ENCODE measurements around the gene PRKCB.

- TF ChIP-seq ZFP41 (tag by site-specific recombination; IDR thresholded peaks at IDR 0.05; ENCODE audit: borderline replicate concordance) = no peak
- TF ChIP-seq, protein P1, sequence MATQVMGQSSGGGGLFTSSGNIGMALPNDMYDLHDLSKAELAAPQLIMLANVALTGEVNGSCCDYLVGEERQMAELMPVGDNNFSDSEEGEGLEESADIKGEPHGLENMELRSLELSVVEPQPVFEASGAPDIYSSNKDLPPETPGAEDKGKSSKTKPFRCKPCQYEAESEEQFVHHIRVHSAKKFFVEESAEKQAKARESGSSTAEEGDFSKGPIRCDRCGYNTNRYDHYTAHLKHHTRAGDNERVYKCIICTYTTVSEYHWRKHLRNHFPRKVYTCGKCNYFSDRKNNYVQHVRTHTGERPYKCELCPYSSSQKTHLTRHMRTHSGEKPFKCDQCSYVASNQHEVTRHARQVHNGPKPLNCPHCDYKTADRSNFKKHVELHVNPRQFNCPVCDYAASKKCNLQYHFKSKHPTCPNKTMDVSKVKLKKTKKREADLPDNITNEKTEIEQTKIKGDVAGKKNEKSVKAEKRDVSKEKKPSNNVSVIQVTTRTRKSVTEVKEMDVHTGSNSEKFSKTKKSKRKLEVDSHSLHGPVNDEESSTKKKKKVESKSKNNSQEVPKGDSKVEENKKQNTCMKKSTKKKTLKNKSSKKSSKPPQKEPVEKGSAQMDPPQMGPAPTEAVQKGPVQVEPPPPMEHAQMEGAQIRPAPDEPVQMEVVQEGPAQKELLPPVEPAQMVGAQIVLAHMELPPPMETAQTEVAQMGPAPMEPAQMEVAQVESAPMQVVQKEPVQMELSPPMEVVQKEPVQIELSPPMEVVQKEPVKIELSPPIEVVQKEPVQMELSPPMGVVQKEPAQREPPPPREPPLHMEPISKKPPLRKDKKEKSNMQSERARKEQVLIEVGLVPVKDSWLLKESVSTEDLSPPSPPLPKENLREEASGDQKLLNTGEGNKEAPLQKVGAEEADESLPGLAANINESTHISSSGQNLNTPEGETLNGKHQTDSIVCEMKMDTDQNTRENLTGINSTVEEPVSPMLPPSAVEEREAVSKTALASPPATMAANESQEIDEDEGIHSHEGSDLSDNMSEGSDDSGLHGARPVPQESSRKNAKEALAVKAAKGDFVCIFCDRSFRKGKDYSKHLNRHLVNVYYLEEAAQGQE (tag by site-specific recombination; IDR thresholded peaks at IDR 0.05) = no peak
- peak; percentile 50; the same call in 1 of the 2 replicates for TF ChIP-seq YY1 (tag by site-specific recombination; IDR thresholded peaks at IDR 0.05)
- TF ChIP-seq, protein P2, sequence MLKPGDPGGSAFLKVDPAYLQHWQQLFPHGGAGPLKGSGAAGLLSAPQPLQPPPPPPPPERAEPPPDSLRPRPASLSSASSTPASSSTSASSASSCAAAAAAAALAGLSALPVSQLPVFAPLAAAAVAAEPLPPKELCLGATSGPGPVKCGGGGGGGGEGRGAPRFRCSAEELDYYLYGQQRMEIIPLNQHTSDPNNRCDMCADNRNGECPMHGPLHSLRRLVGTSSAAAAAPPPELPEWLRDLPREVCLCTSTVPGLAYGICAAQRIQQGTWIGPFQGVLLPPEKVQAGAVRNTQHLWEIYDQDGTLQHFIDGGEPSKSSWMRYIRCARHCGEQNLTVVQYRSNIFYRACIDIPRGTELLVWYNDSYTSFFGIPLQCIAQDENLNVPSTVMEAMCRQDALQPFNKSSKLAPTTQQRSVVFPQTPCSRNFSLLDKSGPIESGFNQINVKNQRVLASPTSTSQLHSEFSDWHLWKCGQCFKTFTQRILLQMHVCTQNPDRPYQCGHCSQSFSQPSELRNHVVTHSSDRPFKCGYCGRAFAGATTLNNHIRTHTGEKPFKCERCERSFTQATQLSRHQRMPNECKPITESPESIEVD (tag by site-specific recombination; IDR thresholded peaks at IDR 0.05) = no peak
- TF ChIP-seq ZNF704 (tag by site-specific recombination; IDR thresholded peaks at IDR 0.05) = no peak
- TF ChIP-seq, protein P3, sequence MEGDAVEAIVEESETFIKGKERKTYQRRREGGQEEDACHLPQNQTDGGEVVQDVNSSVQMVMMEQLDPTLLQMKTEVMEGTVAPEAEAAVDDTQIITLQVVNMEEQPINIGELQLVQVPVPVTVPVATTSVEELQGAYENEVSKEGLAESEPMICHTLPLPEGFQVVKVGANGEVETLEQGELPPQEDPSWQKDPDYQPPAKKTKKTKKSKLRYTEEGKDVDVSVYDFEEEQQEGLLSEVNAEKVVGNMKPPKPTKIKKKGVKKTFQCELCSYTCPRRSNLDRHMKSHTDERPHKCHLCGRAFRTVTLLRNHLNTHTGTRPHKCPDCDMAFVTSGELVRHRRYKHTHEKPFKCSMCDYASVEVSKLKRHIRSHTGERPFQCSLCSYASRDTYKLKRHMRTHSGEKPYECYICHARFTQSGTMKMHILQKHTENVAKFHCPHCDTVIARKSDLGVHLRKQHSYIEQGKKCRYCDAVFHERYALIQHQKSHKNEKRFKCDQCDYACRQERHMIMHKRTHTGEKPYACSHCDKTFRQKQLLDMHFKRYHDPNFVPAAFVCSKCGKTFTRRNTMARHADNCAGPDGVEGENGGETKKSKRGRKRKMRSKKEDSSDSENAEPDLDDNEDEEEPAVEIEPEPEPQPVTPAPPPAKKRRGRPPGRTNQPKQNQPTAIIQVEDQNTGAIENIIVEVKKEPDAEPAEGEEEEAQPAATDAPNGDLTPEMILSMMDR (tag by site-specific recombination; IDR thresholded peaks at IDR 0.05) = no peak
- no peak for TF ChIP-seq ZNF248 (tag by site-specific recombination; IDR thresholded peaks at IDR 0.05)
- no peak for TF ChIP-seq ZNF175 (tag by site-specific recombination; IDR thresholded peaks at IDR 0.05)
- no peak for TF ChIP-seq TRIM28 (IDR thresholded peaks at IDR 0.05; ENCODE audit: borderline replicate concordance, low read length)
- TF ChIP-seq WT1 (tag by site-specific recombination; IDR thresholded peaks at IDR 0.05) = no peak
- TF ChIP-seq ZFP69B (tag by site-specific recombination; IDR thresholded peaks at IDR 0.05) = no peak
- TF ChIP-seq EGR2 (tag by site-specific recombination; IDR thresholded peaks at IDR 0.05; ENCODE audit: low read depth) = no peak
These were observed 258 bp downstream of the PRKCB start for GRCh38 chr16:23836078-23836403.

All from HEK293 (cell line).